GM19328 (cell line): ENCODE data around the gene CHERP.
A peak's percentile ranks its signal among the peaks of the same experiment; 100 is the strongest.
"Not testable (repeated sequence)": the region's sequence is repeated elsewhere in the genome, so short reads cannot be mapped to it uniquely, and the experiment has no call there.

Experiments used
- ATAC-seq: cut with Tn5 transposase; IDR thresholded peaks from one replicate; pipeline ENCODE4 v1.9.1; 2021; ENCODE audit warnings: mild to moderate bottlenecking, moderate library complexity; ENCODE audit not compliant: unreplicated experiment

Gene CHERP

DNA sequence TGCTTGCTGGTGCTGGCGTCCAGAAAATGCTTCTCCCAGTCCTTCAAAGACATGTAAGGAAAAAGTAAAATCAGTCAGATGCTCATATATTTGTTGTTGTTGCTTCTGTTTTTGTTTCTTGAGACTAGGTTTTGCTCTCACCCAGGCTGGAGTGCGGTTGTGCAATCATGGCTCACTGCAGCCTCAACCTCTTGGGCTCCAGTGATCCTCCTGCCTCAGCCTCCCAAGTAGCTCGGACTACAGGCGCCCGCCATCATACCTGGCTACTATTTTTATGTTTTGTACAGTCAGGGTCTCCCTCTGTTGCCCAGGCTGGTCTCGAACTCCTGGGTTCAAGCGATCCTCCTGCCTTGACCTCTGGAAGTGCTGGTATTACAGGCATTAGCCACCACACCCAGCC, 59.5 kb downstream of the CHERP start:
- ATAC-seq, result no peak

DNA sequence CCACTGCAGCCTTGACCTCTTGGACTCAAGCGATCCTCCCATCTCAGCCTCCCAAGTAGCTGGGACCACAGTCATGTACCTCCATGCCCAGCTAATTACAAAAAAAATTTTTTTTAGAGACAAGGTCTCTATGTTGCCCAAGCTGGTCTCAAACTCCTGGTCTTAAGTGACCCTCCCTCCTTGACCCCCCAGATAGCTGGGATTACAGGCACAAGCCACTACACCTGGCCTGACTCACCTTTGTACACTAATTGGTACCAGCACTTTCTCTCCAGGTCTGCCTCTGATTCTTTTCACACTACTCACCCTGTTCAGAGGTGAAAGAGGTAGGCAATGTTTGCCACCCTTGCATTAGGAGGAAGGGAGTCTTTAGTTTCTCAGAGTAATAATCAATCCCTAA, 64.9 kb downstream of the CHERP start:
- ATAC-seq, result no peak

DNA sequence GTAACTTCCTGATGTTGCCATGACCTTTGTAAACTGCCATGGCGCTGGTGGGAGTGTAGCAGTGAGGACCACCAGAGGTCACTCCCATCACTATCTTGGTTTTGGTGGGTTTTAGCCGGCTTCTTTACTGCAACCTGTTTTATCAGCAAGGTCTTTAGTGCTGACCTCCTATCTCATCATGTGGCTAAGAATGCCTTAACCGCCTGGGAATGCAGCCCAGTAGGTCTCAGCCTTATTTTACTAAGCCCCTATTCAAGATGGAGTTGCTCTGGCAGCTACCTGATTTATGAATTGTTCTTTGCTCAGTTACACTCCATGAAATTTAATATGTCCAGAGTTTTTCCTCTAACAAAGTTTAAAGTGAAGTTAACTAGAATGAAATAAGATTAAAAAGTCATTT, 65.8 kb downstream of the CHERP start:
- no peak for ATAC-seq

DNA sequence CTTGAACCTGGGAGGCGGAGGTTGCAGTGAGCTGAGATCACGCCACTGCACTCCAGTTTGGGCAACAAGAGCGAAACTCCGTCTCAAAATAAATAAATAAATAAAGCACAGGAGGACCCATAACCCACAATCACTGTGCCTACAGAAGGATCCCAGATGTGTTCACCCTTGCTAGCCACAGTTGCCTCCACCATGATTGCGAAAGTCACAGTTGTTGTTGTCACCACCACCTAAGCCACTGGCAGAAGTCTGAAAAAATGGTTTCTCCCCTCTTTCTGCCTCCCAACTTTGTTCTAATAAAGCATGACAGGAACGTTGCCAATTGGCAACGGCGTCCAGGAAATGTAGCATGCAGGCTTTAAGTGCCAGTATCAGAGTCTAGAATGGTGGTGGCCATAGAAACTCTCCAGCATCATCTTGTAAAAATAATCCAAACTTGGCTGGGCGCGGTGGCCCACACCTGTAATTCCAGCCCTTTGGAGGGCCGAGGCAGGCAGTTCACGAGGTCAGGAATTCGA, 68.3 kb downstream of the CHERP start:
- ATAC-seq, result no peak

DNA sequence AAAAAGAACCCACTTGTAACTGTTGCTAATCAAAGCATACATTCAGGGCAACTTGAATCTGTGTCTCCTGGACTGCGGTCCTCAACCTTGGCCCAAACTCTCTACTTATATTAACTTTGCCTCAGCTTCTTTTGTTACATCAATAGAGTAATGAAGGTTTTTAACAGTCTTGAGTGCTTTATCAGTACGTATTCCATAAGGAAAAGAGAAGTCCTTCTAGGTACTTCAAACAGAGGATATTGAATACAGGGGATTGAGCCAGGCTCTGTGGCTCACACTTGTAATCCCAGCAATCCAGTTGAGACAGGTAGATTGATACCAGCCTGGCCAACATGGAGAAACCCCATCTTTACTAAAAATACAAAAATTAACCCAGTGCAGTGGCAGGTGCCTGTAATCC, 69.2 kb downstream of the CHERP start:
- ATAC-seq, result no peak

DNA sequence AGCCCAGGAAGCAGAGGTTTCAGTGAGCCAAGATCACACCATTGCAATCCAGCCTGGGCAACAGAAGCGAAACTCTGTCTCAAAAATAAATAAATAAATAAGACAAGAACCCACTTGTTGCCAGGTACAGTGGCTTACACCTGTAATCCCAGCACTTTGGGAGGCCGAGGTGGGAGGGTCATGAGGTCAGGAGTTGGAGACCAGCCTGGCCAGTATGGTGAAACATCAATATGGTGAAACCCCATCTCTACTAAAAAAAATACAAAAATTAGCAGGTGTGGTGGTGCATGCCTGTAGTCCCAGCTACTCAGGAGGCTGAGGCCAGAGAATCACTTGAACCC, 69.7 kb downstream of the CHERP start:
- not testable (repeated sequence) for ATAC-seq

DNA sequence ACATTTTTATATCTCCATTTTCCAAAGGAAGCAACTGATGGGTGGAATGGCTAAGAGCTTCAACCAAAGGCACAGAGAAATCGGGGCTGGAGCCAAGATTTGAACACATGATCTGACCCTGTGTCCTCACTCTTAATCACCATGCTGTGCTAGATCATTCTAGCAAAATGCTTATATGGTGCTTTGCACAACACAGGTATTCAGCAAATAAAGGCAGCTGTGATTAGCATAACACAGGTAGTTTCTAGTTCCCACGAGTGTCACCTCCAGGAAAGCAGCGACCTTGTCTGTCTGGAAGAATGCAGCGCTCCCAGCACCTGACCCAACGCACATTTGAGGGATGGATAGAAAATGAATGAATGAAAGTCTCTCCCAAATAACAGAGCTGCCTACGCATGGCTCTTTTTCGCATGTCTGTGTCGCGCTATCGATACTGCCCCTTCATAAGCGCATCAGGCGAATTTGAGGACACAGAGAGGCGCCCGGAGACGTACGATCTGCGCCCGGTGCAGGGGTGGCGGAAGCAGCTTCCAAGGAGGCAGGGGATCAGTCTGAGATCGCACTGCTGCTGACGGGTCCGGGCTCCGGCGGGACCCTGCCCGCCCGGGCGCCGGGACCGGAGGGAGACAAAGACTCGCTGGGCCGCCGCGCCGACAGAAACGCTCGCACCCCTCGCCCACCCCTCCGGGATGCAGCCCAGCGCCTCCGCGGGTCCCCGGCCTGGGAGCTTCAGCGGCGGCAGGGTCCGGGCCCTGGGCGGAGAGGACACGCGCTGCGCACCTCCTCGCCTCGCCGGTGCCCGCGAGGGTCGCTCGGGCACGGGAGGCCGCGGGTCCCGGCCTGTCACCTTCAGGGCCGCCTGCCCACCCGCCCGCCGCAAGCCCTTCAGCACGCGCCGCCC, 71.1 kb downstream of the CHERP start:
- peak; percentile 25 for ATAC-seq

DNA sequence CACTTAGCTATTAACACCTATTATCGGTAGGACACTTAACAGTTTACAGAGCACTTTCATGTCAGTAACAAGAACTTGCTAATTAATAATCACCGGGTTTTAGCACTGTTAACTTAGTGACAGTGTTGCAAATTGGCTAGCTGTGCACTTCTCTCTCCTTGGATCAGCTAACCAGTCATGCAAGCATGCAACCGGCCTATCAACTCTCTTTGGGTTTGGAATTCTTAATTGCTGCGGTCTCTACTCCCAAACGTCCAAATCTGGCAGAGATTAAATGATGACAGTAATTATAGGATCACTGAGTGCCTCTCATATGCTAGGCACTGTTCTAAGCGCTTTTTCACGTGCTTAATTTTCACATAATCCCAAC, 71.7 kb downstream of the CHERP start:
- no peak for ATAC-seq
